Mucosa of descending colon (tissue), 3 donors: ENCODE results near the gene SLIT3. TPM values are rescaled to one million over a fixed set of nuclear protein-coding genes. Genes with fewer than 3 reads are reported as not detected.
A peak's percentile ranks its signal among the peaks of the same experiment; 100 is the strongest.

Source experiments
- ATAC-seq: fragments of 200-7000 bp; cut with Tn5 transposase; one replicate; pipeline ENCODE4 v1.9.1; 2020; ENCODE audit warnings: mild to moderate bottlenecking, moderate library complexity
- DNase-seq, 3 donors: peaks; one replicate each; pipeline ENCODE4 v3.0.0-alpha.2; 2020
- H3K36me3 ChIP-seq: fragments of 200-600 bp; one replicate; pipeline ENCODE4 v1.8.0; 2021; ENCODE audit warnings: low read depth, mild to moderate bottlenecking
- H3K4me1 ChIP-seq: fragments of 200-600 bp; one replicate; pipeline ENCODE4 v1.8.0; 2021; ENCODE audit warnings: low read depth, mild to moderate bottlenecking
- H3K4me3 ChIP-seq: fragments of 200-600 bp; one replicate; pipeline ENCODE4 v1.8.0; 2021; ENCODE audit warnings: mild to moderate bottlenecking
- H3K9me3 ChIP-seq: fragments of 200-600 bp; one replicate; pipeline ENCODE4 v1.8.0; 2021; ENCODE audit warnings: mild to moderate bottlenecking
- CTCF ChIP-seq: fragments of 200-600 bp; IDR thresholded peaks from one replicate; pipeline ENCODE4 v1.8.0; 2022; ENCODE audit warnings: antibody characterized with exemption, mild to moderate bottlenecking
- intact Hi-C, 2 donors: fragments of 100-400 bp; cut with DNase I in 1 of 2; cut with micrococcal nuclease in 1 of 2; formaldehyde crosslinking; loops; one replicate each; pipeline versions ENCODE4 v1.11.0 to v1.11.1; 2022; cut with DNase I, micrococcal nuclease
- total RNA-seq, 3 donors: library from RNA; stranded (reverse); fragmentation: NEBNext Ultra II Directional in 2 of 3; extraction: Animal tissue kit (Norgen Biotek cat#: 25700) in 2 of 3; gene quantifications; one replicate each; pipeline versions ENCODE4 v1.2.1 to v1.2.4, GENCODE V29; 2021 to 2023
- donor health status: DM: no; HTN: no; CAD: no; lungs with moderate emphysema.
- donor health status: DM: no; HTN: no; CAD: no.
- donor health status: DM: no; HTN: yes; CAD: no.

SLIT3 gene
- total RNA-seq, 3 donors from 2014 or later = 4.2 to 25.5 (median 16.1) TPM

DNA sequence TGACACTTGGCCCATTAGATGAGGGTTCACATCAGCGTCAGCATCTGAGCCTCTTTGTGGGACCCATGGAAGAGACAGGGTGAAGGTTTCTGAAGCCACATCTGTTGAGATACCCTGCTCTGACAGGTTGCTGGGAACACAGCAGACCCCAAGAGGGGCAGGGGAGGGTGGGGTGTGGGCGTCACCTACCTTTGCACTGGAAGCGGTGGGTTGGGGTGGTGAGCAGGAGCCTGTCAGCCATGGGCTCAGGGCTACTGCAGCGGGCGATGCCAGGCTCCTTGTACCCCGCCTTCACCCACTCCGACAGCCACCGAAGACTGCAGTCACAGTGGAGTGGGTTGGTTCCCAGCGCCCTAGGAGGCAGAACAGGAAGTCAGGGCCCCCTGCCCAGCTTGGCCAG, 590.2 kb downstream of the SLIT3 start:
- no peaks in the 10 kb centered on the region for H3K36me3 ChIP-seq
- no peaks in the 10 kb centered on the region for H3K9me3 ChIP-seq
- ATAC-seq (no peak), DNase-seq (no peak)
- TF ChIP-seq CTCF = no peak
- intact Hi-C loops = no loop called here
- H3K4me1 ChIP-seq = no peaks in the 10 kb centered on the region
- no peak overlapping the region for H3K4me3 ChIP-seq

DNA sequence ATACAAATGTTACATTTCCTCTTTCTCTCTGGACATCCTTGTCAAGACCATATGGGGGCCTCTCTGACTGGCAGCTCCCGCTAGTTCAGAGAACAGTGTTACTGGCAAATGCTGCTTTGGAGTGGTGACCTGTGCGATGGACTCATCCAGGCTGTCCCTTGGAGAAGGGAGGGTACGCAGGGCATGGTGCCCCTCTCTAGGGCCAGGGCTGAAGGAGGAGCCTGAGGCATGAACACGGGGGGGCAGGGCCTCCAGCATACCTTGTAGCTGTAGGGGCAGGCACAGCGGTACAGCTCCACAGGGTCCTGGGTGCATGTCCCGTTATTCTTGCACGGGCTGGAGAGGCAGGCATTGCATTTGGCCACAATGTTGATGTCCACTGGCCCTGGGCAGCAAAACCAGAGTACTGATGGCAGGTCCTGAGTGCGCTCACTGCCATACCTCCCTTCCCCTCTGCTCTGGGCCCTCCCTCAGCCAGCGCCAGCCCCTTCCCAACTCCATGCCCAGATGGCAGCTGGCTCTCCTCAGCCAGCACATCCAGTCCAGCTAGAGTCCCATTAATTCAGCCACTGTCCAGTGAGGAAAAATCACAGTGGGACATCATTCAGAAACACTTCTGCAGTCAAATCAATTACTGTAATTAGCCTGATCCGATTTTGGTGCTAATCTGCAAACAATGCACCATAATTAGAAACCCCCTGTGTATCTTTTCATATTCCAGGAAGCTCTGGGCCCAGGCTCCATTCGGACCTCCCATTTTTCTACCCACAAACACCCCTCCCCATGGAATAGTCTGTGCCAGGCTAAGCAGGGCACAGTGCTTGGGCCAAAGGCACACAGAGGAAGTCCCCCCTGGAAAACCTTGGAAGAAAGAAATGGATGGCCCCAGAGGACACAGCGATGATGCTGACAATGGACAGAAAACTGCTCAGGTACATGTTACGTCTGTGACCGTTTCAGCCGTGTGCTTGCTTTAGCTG, 592.9 kb downstream of the SLIT3 start:
- no peak for ATAC-seq
- no peaks in the 10 kb centered on the region for H3K4me1 ChIP-seq
- DNase-seq = no peak
- no peaks in the 10 kb centered on the region for H3K9me3 ChIP-seq
- no peak overlapping the region for H3K4me3 ChIP-seq
- intact Hi-C loops = no loop called here
- TF ChIP-seq CTCF = no peak
- no peaks in the 10 kb centered on the region for H3K36me3 ChIP-seq

- intact Hi-C loops = no loop called here
- peak; percentile 36 for ATAC-seq
- no peak for DNase-seq
- Histone ChIP-seq H3K36me3 (no peaks in the 10 kb centered on the region), H3K4me3 (no peak overlapping the region), H3K4me1 (no peaks in the 10 kb centered on the region), H3K9me3 (no peaks in the 10 kb centered on the region)
- TF ChIP-seq CTCF = no peak
These were observed 594.3 kb downstream of the SLIT3 start for GRCh38 chr5:168706655-168707069.

DNA sequence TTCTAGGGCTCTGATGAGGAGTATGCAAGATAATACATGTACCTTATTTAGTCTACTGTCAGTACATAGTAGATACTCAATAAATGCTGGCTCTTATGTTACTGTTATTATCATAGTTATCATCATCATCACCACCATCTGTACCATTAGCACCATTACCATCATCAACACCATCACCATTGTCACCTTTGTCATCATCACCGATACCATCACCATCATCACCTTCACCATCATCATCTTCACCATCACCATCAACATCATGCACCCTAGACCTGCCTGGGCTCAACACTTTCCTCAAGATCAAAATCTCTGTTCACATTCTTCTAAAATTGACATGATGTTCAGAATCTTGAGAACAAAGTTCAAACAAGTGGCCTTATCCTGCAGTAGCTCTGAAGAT, 595.6 kb downstream of the SLIT3 start:
- intact Hi-C loops = no loop called here
- no peaks in the 10 kb centered on the region for H3K9me3 ChIP-seq
- TF ChIP-seq CTCF = no peak
- no peak overlapping the region for H3K4me3 ChIP-seq
- no peaks in the 10 kb centered on the region for H3K4me1 ChIP-seq
- ATAC-seq (no peak), DNase-seq (no peak)
- H3K36me3 ChIP-seq = no peaks in the 10 kb centered on the region

DNA sequence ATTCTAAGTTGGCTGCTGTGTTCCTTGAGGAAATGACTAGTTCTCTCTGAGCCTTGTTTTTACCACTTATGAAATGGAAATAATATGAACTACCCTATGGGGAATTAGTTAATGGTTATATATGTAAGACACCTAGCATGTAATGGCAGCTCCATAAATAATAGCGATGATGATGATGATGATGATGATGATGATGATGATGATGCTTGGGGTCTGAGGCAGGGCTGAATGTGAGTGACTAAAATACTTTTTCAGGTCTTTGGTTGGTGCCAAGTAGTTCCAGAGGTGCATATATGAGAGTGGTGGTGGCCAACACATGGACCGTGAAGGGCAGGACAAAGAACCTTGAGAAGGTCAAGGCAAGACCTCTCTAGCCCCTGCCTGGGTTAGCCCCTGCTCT, 598.4 kb downstream of the SLIT3 start:
- no peaks in the 10 kb centered on the region for H3K9me3 ChIP-seq
- no peak for ATAC-seq
- H3K36me3 ChIP-seq = no peaks in the 10 kb centered on the region
- intact Hi-C loops = no loop called here
- TF ChIP-seq CTCF = no peak
- H3K4me3 ChIP-seq = no peak overlapping the region
- no peak for DNase-seq
- no peaks in the 10 kb centered on the region for H3K4me1 ChIP-seq
